Astrocyte (in vitro differentiated cells and primary cell): ENCODE measurements around the gene ARHGEF17. TPM values are rescaled to one million over a fixed set of nuclear protein-coding genes. Genes with fewer than 3 reads are reported as not detected.

ENCODE experiments used
- DNase-seq: peaks from one replicate; pipeline ENCODE4 v3.0.0-alpha.2; 2010; ENCODE audit warnings: low read depth
- FAIRE-seq: peaks from 2 replicates; lab custom pipeline; 2011; peaks lifted over from hg19 to GRCh38; lab: Jason Lieb, UNC
- H2AFZ ChIP-seq: 2 replicates; pipeline ENCODE4 v1.6.0; 2012; ENCODE audit warnings: low read depth, low read length, inconsistent platforms
- H3K27ac ChIP-seq: 2 replicates; pipeline ENCODE4 v1.5.1; 2011; ENCODE audit warnings: low read depth, low read length, inconsistent platforms
- H3K27me3 ChIP-seq: 2 replicates; pipeline ENCODE4 v1.6.0; 2011; ENCODE audit warnings: low read length, inconsistent platforms; ENCODE audit not compliant: insufficient read depth
- H3K36me3 ChIP-seq: 2 replicates; pipeline ENCODE4 v1.5.1; 2011; ENCODE audit warnings: low read length, inconsistent platforms; ENCODE audit not compliant: insufficient read depth
- H3K4me1 ChIP-seq: 2 replicates; pipeline ENCODE4 v1.5.1; 2011; ENCODE audit warnings: low read length, inconsistent platforms; ENCODE audit not compliant: insufficient read depth
- H3K4me2 ChIP-seq: 2 replicates; pipeline ENCODE4 v1.6.0; 2012; ENCODE audit warnings: low read length, inconsistent platforms
- H3K4me3 ChIP-seq: 2 replicates; pipeline ENCODE4 v1.5.1; 2011; ENCODE audit warnings: low read depth, mild to moderate bottlenecking, low read length, inconsistent platforms; ENCODE audit not compliant: insufficient read depth
- H3K79me2 ChIP-seq: 2 replicates; pipeline ENCODE4 v1.6.0; 2012; ENCODE audit warnings: mild to moderate bottlenecking, low read length, inconsistent platforms; ENCODE audit not compliant: insufficient read depth
- H3K9ac ChIP-seq: 2 replicates; pipeline ENCODE4 v1.6.0; 2012; ENCODE audit warnings: mild to moderate bottlenecking, low read length, inconsistent platforms
- H3K9me3 ChIP-seq: 2 replicates; pipeline ENCODE4 v1.5.1; 2012; ENCODE audit warnings: low read depth, mild to moderate bottlenecking, low read length, inconsistent platforms; ENCODE audit not compliant: insufficient read depth
- H4K20me1 ChIP-seq: 2 replicates; pipeline ENCODE4 v1.6.0; 2012; ENCODE audit warnings: low read length, inconsistent platforms; ENCODE audit not compliant: insufficient read depth
- H3K27ac Mint-ChIP-seq: one replicate; pipeline ENCODE4 v1.8.0; 2021; ENCODE audit warnings: mild to moderate bottlenecking, mixed read lengths; ENCODE audit not compliant: unreplicated experiment
- H3K27me3 Mint-ChIP-seq: one replicate; pipeline ENCODE4 v1.8.0; 2021; ENCODE audit warnings: low read depth, mixed read lengths; ENCODE audit not compliant: unreplicated experiment
- H3K36me3 Mint-ChIP-seq: one replicate; pipeline ENCODE4 v1.8.0; 2021; ENCODE audit warnings: low read depth, mixed read lengths; ENCODE audit not compliant: unreplicated experiment
- H3K4me1 Mint-ChIP-seq: one replicate; pipeline ENCODE4 v1.8.0; 2021; ENCODE audit warnings: low read depth, mixed read lengths; ENCODE audit not compliant: unreplicated experiment
- H3K4me3 Mint-ChIP-seq: one replicate; pipeline ENCODE4 v1.8.0; 2021; ENCODE audit warnings: mild to moderate bottlenecking, moderate library complexity, mixed read lengths; ENCODE audit not compliant: unreplicated experiment
- H3K9me3 Mint-ChIP-seq: one replicate; pipeline ENCODE4 v1.8.0; 2021; ENCODE audit warnings: mild to moderate bottlenecking, mixed read lengths; ENCODE audit not compliant: unreplicated experiment
- EZH2 ChIP-seq: IDR thresholded peaks from 2 replicates; pipeline ENCODE4 v1.6.1; 2012; ENCODE audit warnings: mild to moderate bottlenecking, low read length, inconsistent platforms; ENCODE audit not compliant: insufficient read depth
- total RNA-seq: library from RNA; stranded (reverse); gene quantifications from 2 replicates; pipeline ENCODE4 v1.2.1, GENCODE V29; 2021
- TF ChIP-seq, protein P1 (sequence below): IDR thresholded peaks from 2 replicates; pipeline ENCODE4 v1.5.1; 2011; ENCODE audit warnings: low read depth, mild to moderate bottlenecking, inconsistent platforms, low read length, moderate library complexity; ENCODE audit not compliant: insufficient read depth

The ARHGEF17 gene
- total RNA-seq, 1 donor from 2014 or later, result 66.4 TPM

DNA sequence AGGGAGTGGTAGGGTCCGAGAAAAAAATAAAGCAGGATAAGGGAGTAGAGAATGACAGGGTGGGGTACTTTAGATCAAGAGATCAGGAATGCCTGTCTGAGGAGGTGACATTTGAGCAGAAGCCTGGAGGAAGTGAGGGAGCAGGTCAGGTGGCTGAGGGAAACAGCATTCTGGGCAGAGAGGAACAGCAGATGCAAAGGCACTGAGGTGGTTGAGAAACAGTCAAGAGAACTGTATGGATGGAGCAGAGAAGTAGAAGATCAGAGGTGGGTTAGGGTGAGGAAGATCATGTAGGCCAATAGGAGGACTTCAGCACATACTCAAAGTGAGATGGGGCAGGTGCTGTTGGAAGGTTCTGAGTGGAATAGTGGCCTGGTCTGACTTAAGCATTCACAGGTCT lies 8.3 kb downstream of the ARHGEF17 start:
- Histone ChIP-seq H3K79me2 (peaks cover 98% of the 10 kb centered on the region), H3K27me3 (no peaks in the 10 kb centered on the region), H4K20me1 (peaks cover 84% of the 10 kb centered on the region), H3K9me3 (no peaks in the 10 kb centered on the region), H3K36me3 (no peaks in the 10 kb centered on the region), H2AFZ (no peak overlapping the region), H3K4me3 (no peak overlapping the region), H3K4me1 (peaks cover 70% of the 10 kb centered on the region), H3K4me2 (peak overlapping the region; percentile 13), H3K9ac (peak overlapping the region; percentile 70), H3K27ac (peak overlapping the region; percentile 79)
- TF ChIP-seq, protein P1, sequence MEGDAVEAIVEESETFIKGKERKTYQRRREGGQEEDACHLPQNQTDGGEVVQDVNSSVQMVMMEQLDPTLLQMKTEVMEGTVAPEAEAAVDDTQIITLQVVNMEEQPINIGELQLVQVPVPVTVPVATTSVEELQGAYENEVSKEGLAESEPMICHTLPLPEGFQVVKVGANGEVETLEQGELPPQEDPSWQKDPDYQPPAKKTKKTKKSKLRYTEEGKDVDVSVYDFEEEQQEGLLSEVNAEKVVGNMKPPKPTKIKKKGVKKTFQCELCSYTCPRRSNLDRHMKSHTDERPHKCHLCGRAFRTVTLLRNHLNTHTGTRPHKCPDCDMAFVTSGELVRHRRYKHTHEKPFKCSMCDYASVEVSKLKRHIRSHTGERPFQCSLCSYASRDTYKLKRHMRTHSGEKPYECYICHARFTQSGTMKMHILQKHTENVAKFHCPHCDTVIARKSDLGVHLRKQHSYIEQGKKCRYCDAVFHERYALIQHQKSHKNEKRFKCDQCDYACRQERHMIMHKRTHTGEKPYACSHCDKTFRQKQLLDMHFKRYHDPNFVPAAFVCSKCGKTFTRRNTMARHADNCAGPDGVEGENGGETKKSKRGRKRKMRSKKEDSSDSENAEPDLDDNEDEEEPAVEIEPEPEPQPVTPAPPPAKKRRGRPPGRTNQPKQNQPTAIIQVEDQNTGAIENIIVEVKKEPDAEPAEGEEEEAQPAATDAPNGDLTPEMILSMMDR, result no peak
- TF ChIP-seq EZH2, result no peak
- DNase-seq (no peak), FAIRE-seq (no peak)
- no peaks in the 10 kb centered on the region for H3K9me3 Mint-ChIP-seq
- peak overlapping the region; percentile 4 for H3K4me3 Mint-ChIP-seq
- peak overlapping the region; percentile 77 for H3K27ac Mint-ChIP-seq
- H3K36me3 Mint-ChIP-seq, result peaks cover 15% of the 10 kb centered on the region
- H3K4me1 Mint-ChIP-seq, result peaks cover 61% of the 10 kb centered on the region
- H3K27me3 Mint-ChIP-seq, result no peaks in the 10 kb centered on the region

DNA sequence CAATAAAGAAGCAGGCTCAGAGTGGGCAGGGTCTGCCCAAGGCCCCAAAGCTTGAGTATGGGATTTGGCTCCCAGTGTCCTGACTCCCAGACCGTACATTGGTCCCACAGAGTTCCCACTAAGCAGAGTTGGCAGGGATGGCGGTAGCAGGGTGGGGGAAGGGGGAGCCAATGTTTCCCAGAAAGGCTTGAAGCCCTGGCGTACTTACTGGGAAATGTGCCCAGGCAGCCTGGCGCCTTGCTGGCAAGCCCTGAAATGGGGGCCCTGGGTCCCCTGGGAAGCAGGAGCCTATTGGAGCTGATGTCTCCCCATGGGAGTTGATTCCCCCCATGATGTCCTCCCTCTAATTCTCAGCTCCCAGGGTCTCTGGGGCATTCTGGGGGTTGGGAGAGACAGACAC lies 9.3 kb downstream of the ARHGEF17 start:
- Histone ChIP-seq H3K27ac (no peak overlapping the region), H3K9ac (no peak overlapping the region), H2AFZ (no peak overlapping the region), H3K4me3 (no peak overlapping the region), H3K79me2 (peaks cover 98% of the 10 kb centered on the region), H3K9me3 (no peaks in the 10 kb centered on the region), H3K27me3 (no peaks in the 10 kb centered on the region), H3K4me1 (peaks cover 70% of the 10 kb centered on the region), H3K4me2 (no peak overlapping the region), H3K36me3 (no peaks in the 10 kb centered on the region), H4K20me1 (peaks cover 82% of the 10 kb centered on the region)
- H3K9me3 Mint-ChIP-seq, result no peaks in the 10 kb centered on the region
- H3K36me3 Mint-ChIP-seq, result peaks cover 12% of the 10 kb centered on the region
- no peak for DNase-seq
- no peak overlapping the region for H3K27ac Mint-ChIP-seq
- FAIRE-seq, result no peak
- no peak overlapping the region for H3K4me3 Mint-ChIP-seq
- TF ChIP-seq EZH2, result no peak
- TF ChIP-seq, protein P1, result no peak
- no peaks in the 10 kb centered on the region for H3K27me3 Mint-ChIP-seq
- H3K4me1 Mint-ChIP-seq, result peaks cover 62% of the 10 kb centered on the region

DNA sequence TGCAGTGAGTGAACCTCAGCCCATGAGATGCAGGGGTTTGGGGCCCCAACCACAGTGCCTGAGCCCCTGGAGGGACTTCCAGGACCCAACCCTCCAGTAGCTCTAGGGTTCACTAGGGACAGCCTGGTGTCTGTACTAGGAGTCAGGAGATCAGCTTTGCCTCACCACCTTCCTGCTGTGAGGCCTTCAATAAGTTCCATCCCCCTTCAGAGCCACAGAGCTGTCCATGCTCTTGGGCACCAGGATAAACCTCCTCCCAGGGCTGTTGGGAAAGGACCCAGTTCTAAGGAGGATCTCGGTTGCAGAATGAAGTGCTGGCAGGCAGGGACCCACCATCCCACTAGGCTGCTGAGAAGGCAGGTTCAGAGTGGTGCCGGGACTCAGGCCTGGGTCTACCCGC lies 9.7 kb downstream of the ARHGEF17 start:
- DNase-seq (no peak), FAIRE-seq (no peak)
- Mint-ChIP-seq H3K27ac (no peak overlapping the region), H3K4me1 (peaks cover 63% of the 10 kb centered on the region), H3K9me3 (no peaks in the 10 kb centered on the region), H3K27me3 (no peaks in the 10 kb centered on the region), H3K4me3 (no peak overlapping the region), H3K36me3 (peaks cover 12% of the 10 kb centered on the region)
- Histone ChIP-seq H3K27me3 (no peaks in the 10 kb centered on the region), H3K4me2 (no peak overlapping the region), H3K4me1 (peaks cover 70% of the 10 kb centered on the region), H2AFZ (no peak overlapping the region), H3K79me2 (peaks cover 98% of the 10 kb centered on the region), H4K20me1 (peaks cover 82% of the 10 kb centered on the region), H3K9ac (no peak overlapping the region), H3K36me3 (no peaks in the 10 kb centered on the region), H3K9me3 (no peaks in the 10 kb centered on the region), H3K4me3 (no peak overlapping the region), H3K27ac (no peak overlapping the region)
- TF ChIP-seq, protein P1, result no peak
- TF ChIP-seq EZH2, result no peak
